Measurements from ENCODE around the gene SF3B3. TPM values are rescaled to one million over a fixed set of nuclear protein-coding genes. Genes with fewer than 3 reads are reported as not detected.

SF3B3 gene
- total RNA-seq, 2 experiments from 2014 or later, result 195 to 441 TPM

DNA sequence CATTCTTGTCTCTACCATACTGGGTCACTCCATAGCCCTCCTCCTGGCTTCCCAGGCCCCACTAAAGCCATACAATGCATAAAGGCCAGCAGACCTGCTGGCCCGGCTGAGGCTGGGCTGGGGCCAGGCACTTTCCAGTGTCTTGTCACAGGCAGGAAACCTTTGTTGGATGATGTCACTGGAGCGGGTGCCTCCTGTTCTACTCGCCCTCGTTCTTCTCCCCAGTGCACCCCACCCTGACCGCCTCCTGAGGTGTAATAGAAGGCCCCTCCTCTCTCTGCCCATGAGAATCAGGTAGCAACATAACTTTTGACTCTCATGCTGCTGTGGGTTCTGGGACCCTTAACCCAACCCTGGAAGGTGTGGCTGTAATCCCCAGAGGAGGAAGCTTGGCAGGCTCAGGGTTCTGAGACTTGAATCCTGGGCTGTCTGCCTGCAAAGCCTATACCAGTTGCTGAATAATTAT lies 68.5 kb downstream of the SF3B3 start:
- CTCF ChIA-PET (ENCODE audit: unreplicated experiment), result no interaction called here
- Histone ChIP-seq H3K9me2 (ENCODE audit: insufficient read depth, low read length) (no peaks in the 10 kb centered on the region), H4K20me1 (ENCODE audit: insufficient read depth, low read length) (no peaks in the 10 kb centered on the region), H3K36me3 (ENCODE audit: insufficient read depth, low read length) (no peaks in the 10 kb centered on the region), H3K9me3 (ENCODE audit: low read length) (no peaks in the 10 kb centered on the region), H3K27ac (ENCODE audit: low read depth, low read length, poor library complexity, severe bottlenecking) (no peak overlapping the region), H3K79me2 (ENCODE audit: insufficient read depth, low read depth, low read length) (no peaks in the 10 kb centered on the region), H3K4me3 (ENCODE audit: low read depth, low read length, poor library complexity, severe bottlenecking) (no peak overlapping the region), H3K4me1 (ENCODE audit: insufficient read depth, low read length, poor library complexity, severe bottlenecking) (no peaks in the 10 kb centered on the region), H3K4me2 (ENCODE audit: low read length) (no peak overlapping the region), H2AFZ (ENCODE audit: low read length) (no peak overlapping the region)
- intact Hi-C loops (cut with micrococcal nuclease; ENCODE audit: unreplicated experiment), result no loop called here
- no peak for TF ChIP-seq EZH2phosphoT487 (IDR thresholded peaks at IDR 0.05; ENCODE audit: borderline replicate concordance, low read depth, low read length)
- TF ChIP-seq, protein P1, sequence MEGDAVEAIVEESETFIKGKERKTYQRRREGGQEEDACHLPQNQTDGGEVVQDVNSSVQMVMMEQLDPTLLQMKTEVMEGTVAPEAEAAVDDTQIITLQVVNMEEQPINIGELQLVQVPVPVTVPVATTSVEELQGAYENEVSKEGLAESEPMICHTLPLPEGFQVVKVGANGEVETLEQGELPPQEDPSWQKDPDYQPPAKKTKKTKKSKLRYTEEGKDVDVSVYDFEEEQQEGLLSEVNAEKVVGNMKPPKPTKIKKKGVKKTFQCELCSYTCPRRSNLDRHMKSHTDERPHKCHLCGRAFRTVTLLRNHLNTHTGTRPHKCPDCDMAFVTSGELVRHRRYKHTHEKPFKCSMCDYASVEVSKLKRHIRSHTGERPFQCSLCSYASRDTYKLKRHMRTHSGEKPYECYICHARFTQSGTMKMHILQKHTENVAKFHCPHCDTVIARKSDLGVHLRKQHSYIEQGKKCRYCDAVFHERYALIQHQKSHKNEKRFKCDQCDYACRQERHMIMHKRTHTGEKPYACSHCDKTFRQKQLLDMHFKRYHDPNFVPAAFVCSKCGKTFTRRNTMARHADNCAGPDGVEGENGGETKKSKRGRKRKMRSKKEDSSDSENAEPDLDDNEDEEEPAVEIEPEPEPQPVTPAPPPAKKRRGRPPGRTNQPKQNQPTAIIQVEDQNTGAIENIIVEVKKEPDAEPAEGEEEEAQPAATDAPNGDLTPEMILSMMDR (conservative IDR thresholded peaks at IDR 0.05; ENCODE audit: low read length), result no peak
- BruUV-seq (replicated peaks), result no TSS peak
- POLR2A ChIA-PET, result no interaction called here
- DNase-seq (ENCODE audit: low spot score), result no peak

DNA sequence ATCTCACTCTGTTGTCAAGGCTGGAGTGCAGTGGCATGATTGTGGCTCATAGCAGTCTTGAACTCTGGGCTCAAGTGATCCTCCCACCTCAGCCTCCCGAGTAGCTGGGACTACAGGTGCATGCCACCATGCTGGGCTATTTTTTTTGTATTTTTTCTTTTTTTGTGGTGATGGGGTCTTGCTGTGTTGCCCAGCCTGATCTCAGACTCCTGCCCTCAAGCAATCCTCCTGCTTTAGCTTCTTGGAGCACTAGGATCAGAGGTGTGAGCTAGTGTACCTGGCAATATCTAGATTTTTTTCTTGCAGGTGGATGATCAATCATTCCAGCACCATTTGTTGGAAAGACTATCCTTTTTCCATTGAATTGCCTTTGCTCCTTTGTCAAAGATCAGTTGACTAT lies 69.9 kb downstream of the SF3B3 start:
- intact Hi-C loops (cut with micrococcal nuclease; ENCODE audit: unreplicated experiment), result no loop called here
- no peaks in the 10 kb centered on the region for H4K20me1 ChIP-seq (ENCODE audit: insufficient read depth, low read length)
- H3K9me2 ChIP-seq (ENCODE audit: insufficient read depth, low read length), result no peaks in the 10 kb centered on the region
- BruUV-seq (replicated peaks), result no TSS peak
- ChIA-PET CTCF (ENCODE audit: unreplicated experiment) (no interaction called here), POLR2A (no interaction called here)
- no peak for DNase-seq (ENCODE audit: low spot score)
- H3K4me1 ChIP-seq (ENCODE audit: insufficient read depth, low read length, poor library complexity, severe bottlenecking), result no peaks in the 10 kb centered on the region
- no peaks in the 10 kb centered on the region for H3K36me3 ChIP-seq (ENCODE audit: insufficient read depth, low read length)
- no peaks in the 10 kb centered on the region for H3K9me3 ChIP-seq (ENCODE audit: low read length)
- no peak for TF ChIP-seq EZH2phosphoT487 (IDR thresholded peaks at IDR 0.05; ENCODE audit: borderline replicate concordance, low read depth, low read length)
- TF ChIP-seq, protein P1 (conservative IDR thresholded peaks at IDR 0.05; ENCODE audit: low read length), result no peak
- no peak overlapping the region for H3K27ac ChIP-seq (ENCODE audit: low read depth, low read length, poor library complexity, severe bottlenecking)
- H3K4me2 ChIP-seq (ENCODE audit: low read length), result no peak overlapping the region
- no peak overlapping the region for H2AFZ ChIP-seq (ENCODE audit: low read length)
- H3K79me2 ChIP-seq (ENCODE audit: insufficient read depth, low read depth, low read length), result no peaks in the 10 kb centered on the region
- no peak overlapping the region for H3K4me3 ChIP-seq (ENCODE audit: low read depth, low read length, poor library complexity, severe bottlenecking)

DNA sequence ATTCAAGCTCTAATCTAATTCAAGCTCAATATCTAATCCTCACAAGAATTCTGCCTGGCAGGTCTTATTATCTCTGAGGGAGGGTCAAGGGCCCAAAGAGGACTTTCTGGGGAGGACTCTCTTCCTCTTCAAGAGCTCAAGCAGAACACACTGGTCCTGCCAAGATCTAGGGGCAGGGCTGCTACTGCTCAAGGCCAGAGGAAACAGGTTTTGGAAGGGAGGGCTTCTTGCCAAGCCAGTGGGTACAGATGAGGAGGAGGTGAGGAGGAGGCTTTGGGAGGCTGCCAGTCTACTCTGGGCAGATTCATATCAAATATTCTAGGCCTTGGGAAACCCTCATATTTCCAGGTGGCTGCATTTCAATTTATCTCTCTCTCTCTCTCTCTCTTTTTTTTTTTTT lies 71.0 kb downstream of the SF3B3 start:
- Histone ChIP-seq H3K79me2 (ENCODE audit: insufficient read depth, low read depth, low read length) (no peaks in the 10 kb centered on the region), H3K4me3 (ENCODE audit: low read depth, low read length, poor library complexity, severe bottlenecking) (no peak overlapping the region), H4K20me1 (ENCODE audit: insufficient read depth, low read length) (no peaks in the 10 kb centered on the region), H3K27ac (ENCODE audit: low read depth, low read length, poor library complexity, severe bottlenecking) (no peak overlapping the region), H3K9me3 (ENCODE audit: low read length) (no peaks in the 10 kb centered on the region), H2AFZ (ENCODE audit: low read length) (no peak overlapping the region), H3K4me2 (ENCODE audit: low read length) (no peak overlapping the region), H3K36me3 (ENCODE audit: insufficient read depth, low read length) (no peaks in the 10 kb centered on the region), H3K4me1 (ENCODE audit: insufficient read depth, low read length, poor library complexity, severe bottlenecking) (no peaks in the 10 kb centered on the region), H3K9me2 (ENCODE audit: insufficient read depth, low read length) (no peaks in the 10 kb centered on the region)
- no TSS peak for BruUV-seq (replicated peaks)
- POLR2A ChIA-PET, result no interaction called here
- CTCF ChIA-PET (ENCODE audit: unreplicated experiment), result no interaction called here
- intact Hi-C loops (cut with micrococcal nuclease; ENCODE audit: unreplicated experiment), result no loop called here
- TF ChIP-seq, protein P1 (conservative IDR thresholded peaks at IDR 0.05; ENCODE audit: low read length), result no peak
- no peak for TF ChIP-seq EZH2phosphoT487 (IDR thresholded peaks at IDR 0.05; ENCODE audit: borderline replicate concordance, low read depth, low read length)
- no peak for DNase-seq (ENCODE audit: low spot score)

Data from OCI-LY7 (cell line).